ENCODE data around the gene PARVB. TPM values are rescaled to one million over a fixed set of nuclear protein-coding genes. Genes with fewer than 3 reads are reported as not detected.

PARVB gene
- total RNA-seq, result 100 to 1,000 TPM in 1 of 2 donors, 10 to 100 TPM in 1; 95.5 to 113 TPM
- long read RNA-seq, full-length matches to known transcripts, result 12 of 19 reads
- long read RNA-seq, partial matches to known transcripts, result 3 of 19 reads
- long read RNA-seq, other reads (novel, unspliced or antisense), result 4 of 19 reads

GRCh38 chr22:44024288-44024921 lies at the start of gene PARVB:
Gene PARVB, plus strand, starts transcription at chr22:44024302. Its CDS starts 38 bp downstream, at chr22:44024340.
- intact Hi-C loops (cut with DNase I), result loop anchor here in 1 of 2 donors (10.0 kb wide), 1 partner anchor 50 kb away; no protein-coding TSS in a partner anchor
- DNase-seq (peak; percentile 55), ATAC-seq (peak; percentile 15 to 42)

GRCh38 chr22:43975041-43975440 lies 49.1 kb upstream of the PARVB start:
- no peak for DNase-seq

GRCh38 chr22:43976861-43977795 lies 47.0 kb upstream of the PARVB start:
- intact Hi-C loops (cut with DNase I), result no loop called here
- DNase-seq (no peak), ATAC-seq (no peak)

More at GRCh38 chr22:43975041-43975440, 49.1 kb upstream of the PARVB start:
- intact Hi-C loops (cut with DNase I), result no loop called here
- ATAC-seq, result no peak

- intact Hi-C loops (cut with DNase I), result no loop called here
- ATAC-seq (no peak), DNase-seq (no peak)
Measured at GRCh38 chr22:43978558-43978957, 45.5 kb upstream of the PARVB start.

- intact Hi-C loops (cut with DNase I), result no loop called here
- no peak for DNase-seq
- ATAC-seq, result no peak
Measured at GRCh38 chr22:43980579-43980978, 43.5 kb upstream of the PARVB start.

GRCh38 chr22:43980996-43981395 lies 43.1 kb upstream of the PARVB start:
- no peak for ATAC-seq
- no peak for DNase-seq
- intact Hi-C loops (cut with DNase I), result no loop called here

GRCh38 chr22:43983808-43984207 lies 40.3 kb upstream of the PARVB start:
- DNase-seq (no peak), ATAC-seq (no peak)
- intact Hi-C loops (cut with DNase I), result no loop called here

- intact Hi-C loops (cut with DNase I), result no loop called here
- no peak for DNase-seq
- ATAC-seq, result peak in 1 of 2 donors; percentile 27
Measured at GRCh38 chr22:43985532-43985931, 38.6 kb upstream of the PARVB start.

GRCh38 chr22:43988116-43988820 lies 35.8 kb upstream of the PARVB start:
- DNase-seq (no peak), ATAC-seq (no peak)
- intact Hi-C loops (cut with DNase I), result no loop called here

GRCh38 chr22:43988960-43989359 lies 35.1 kb upstream of the PARVB start:
- DNase-seq, result no peak
- intact Hi-C loops (cut with DNase I), result no loop called here
- no peak for ATAC-seq

- ATAC-seq, result no peak
- DNase-seq, result no peak
- intact Hi-C loops (cut with DNase I), result loop anchor here in 1 of 2 donors (5.0 kb wide), 2 partner anchors 92 to 637 kb away; no protein-coding TSS in a partner anchor
Measured at GRCh38 chr22:43990044-43990443, 34.1 kb upstream of the PARVB start.

- intact Hi-C loops (cut with DNase I), result loop anchor here (2.0 to 5.0 kb wide), 3 partner anchors 91 to 636 kb away; no protein-coding TSS in a partner anchor
- ATAC-seq (no peak), DNase-seq (no peak)
Measured at GRCh38 chr22:43991316-43992020, 32.6 kb upstream of the PARVB start.

GRCh38 chr22:43992331-43992821 lies 31.7 kb upstream of the PARVB start:
- DNase-seq (no peak), ATAC-seq (peak in 1 of 2 donors; percentile 30)
- intact Hi-C loops (cut with DNase I), result loop anchor here (2.0 to 5.0 kb wide), 3 partner anchors 90 to 635 kb away; no protein-coding TSS in a partner anchor

GRCh38 chr22:43993072-43993760 lies 30.9 kb upstream of the PARVB start:
- peak; percentile 75 to 76 for ATAC-seq
- intact Hi-C loops (cut with DNase I), result loop anchor here (1.0 to 5.0 kb wide), 4 partner anchors 89 to 634 kb away; no protein-coding TSS in a partner anchor

GRCh38 chr22:43994006-43994405 lies 30.1 kb upstream of the PARVB start:
- no peak for ATAC-seq
- intact Hi-C loops (cut with DNase I), result loop anchor here in 1 of 2 donors (5.0 kb wide), 2 partner anchors 88 to 633 kb away; no protein-coding TSS in a partner anchor
- DNase-seq, result no peak

More at GRCh38 chr22:43993072-43993760, 30.9 kb upstream of the PARVB start:
- DNase-seq, result peak; percentile 58

GRCh38 chr22:43994416-43994815 lies 29.7 kb upstream of the PARVB start:
- no peak for ATAC-seq
- intact Hi-C loops (cut with DNase I), result loop anchor here in 1 of 2 donors (5.0 kb wide), 2 partner anchors 88 to 633 kb away; no protein-coding TSS in a partner anchor
- DNase-seq, result no peak

- intact Hi-C loops (cut with DNase I), result no loop called here
- ATAC-seq, result no peak
- no peak for DNase-seq
Measured at GRCh38 chr22:43995057-43995685, 28.9 kb upstream of the PARVB start.
